KG1 (cell line): Measurements from ENCODE around the gene LRRC17.
"Not testable (repeated sequence)": the region's sequence is repeated elsewhere in the genome, so short reads cannot be mapped to it uniquely, and the experiment has no call there.

Experiments
- DNase-seq: peaks from one replicate; lab custom pipeline; 2025; lab: John Stamatoyannopoulos, UW

The LRRC17 gene

DNA sequence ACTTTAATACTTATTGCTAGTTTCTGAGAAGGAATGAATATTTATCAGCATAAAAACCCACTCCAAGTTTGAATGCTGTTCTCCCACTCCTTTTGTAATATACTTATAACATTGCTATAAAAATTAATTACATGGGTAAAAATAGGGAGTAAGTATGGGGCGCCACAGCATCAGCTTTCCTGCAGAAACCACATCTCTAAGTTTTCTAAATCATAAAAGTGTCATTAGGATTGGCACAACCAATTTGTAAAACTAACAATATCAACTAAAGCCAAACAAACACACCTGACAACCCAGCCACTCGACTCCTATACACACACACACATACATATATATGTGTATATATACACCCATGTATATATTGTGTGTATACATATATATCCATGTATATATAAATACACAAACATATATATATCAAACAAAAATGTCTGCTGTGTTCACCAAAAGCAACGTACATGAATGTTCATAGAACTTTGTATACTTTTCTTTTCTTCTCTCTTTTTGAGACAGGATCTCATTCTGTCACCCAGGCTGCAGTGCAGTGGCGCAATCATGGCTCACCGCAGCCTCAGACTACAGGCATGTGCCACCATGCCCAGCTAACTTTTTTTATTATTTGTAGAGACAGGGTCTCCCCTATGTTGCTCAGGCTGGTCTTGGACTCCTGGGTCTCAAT lies 14.8 kb upstream of the LRRC17 start:
- no peak for DNase-seq

DNA sequence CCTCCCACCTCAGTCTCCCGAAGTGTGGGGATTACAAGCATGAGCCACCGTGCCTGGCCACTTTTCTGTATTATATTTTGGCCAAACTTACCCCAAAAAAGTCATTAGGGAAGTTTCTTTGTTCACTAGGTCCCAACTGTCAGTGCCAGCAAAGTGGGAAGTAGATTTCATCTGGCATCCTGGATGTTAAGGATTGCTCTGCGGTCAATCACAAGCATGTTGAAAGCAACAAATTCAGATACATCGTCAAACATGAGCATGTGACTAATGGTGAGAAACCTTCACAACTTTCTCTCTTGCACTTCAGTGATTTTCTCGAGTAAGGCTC lies 14.3 kb upstream of the LRRC17 start:
- DNase-seq = no peak

DNA sequence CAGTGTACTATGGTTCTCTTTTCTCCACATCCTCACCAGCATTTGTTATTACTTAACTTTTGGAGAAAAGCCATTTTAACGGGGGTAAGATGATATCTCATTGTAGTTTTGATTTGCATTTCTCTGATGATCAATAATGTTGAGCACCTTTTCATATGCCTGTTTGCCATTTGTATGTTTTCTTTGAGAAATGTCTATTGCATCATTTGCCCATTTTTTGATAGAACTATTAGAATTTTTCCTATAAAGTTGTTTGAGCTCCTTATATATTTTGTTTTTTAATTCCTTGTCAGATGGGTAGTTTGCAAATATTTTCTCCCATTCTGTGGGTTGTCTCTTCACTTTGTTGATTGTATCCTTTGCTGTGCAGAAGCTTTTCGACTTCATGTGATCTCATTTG lies 10.7 kb upstream of the LRRC17 start:
- not testable (repeated sequence) for DNase-seq

GRCh38 chr7:102903576-102903975 lies 9.2 kb upstream of the LRRC17 start:
- not testable (repeated sequence) for DNase-seq

DNA sequence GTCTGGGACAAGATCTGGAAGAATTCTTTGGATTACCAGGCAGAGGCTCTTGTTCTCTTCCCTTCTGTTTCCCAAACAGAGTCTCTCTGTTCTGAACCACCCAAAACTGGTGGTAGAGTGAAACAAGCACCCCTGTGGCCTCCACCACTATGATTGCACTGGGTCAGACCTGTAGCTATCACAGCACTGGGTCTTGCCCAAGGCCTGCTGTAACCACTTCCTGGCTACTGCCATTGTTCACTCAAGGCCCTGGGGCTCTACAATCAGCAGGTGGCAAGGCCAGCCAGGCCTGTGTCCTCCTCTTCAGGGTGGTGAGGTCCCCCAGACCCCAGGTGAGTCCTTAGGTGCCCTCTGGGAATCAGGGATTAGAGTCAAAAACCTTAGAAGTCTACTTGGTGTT lies 4.1 kb upstream of the LRRC17 start:
- DNase-seq = no peak

DNA sequence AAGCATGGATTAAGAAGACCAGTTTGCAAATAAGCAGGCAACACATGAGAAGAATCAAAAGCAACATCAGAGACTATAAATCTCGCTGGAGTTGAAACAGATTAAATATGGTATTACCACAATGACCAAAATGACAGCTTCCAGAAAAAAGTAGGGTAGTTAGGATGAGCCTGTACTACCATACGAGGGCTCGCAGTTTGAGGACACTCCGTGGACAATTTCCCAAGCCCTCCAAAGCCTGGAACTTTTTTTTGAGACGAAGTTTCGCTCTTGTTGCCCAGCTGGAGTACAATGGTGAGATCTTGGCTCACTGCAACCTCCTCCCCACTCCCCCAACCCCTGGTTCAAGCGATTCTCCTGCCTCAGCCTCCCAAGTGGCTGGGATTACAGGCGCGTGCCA lies 1.0 kb downstream of the LRRC17 start:
- no peak for DNase-seq

GRCh38 chr7:102914585-102914984 lies 1.8 kb downstream of the LRRC17 start:
- no peak for DNase-seq

GRCh38 chr7:102916426-102916825 lies 3.6 kb downstream of the LRRC17 start:
- no peak for DNase-seq

DNA sequence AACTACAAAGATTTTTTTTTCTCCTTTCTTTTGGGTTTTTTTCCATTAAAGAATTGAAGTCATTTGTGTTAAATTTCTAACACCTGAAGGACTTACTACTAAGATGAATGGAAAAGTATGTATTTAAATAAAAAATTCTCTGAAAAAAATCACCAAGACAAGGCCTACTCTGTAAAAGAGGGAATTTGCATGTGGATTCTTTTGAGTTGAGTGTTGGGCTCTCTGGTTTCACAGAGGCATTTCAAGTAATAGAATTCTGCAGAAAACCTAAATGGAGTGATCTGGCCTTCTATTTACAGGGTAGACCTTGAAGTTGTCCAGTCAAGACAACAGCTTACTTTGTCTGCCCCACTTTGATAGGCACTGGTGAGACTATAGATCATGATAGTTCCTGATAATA lies 4.1 kb downstream of the LRRC17 start:
- no peak for DNase-seq

DNA sequence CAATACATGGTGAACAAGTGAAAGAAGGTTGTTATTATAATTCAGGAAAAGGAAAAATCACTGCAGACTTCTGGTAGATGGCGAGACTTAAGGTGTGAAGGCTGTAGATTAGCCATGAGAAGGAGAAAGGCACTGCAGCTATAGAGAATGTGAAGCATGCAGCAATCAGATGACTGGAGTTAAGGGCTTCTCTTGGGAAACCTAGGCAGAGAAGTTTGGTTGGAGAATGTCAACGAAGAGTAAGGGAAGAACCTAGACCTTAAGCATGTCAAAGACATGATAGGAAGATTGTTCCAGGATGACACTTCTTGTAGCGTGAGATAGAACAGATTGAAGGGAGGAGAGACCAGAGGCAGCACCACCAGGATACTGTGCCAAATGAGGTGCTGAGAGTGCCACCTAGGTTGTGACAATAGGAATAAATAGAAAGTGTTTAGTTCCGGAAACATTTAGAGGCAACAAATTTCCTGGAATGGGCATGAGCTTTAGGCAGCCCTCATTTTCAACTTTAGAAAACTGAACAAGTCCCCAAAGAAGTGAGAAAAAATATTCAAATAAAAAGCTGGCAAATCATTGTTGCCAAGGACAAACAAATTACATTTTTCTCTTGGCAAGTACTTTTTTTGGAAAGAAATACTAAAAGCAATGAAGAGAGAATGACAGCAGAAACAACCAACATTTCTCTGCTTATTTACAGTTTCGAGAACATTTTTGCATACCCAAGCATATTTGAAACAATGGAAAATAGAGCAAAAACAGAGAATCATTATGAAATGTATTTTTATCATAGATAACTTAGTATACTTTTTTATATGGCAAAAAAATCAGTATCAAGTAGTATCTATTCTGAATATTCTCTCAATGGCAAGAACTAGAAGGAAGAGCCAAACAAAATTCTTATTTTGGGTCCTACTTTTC lies 4.9 kb downstream of the LRRC17 start:
- DNase-seq = no peak

DNA sequence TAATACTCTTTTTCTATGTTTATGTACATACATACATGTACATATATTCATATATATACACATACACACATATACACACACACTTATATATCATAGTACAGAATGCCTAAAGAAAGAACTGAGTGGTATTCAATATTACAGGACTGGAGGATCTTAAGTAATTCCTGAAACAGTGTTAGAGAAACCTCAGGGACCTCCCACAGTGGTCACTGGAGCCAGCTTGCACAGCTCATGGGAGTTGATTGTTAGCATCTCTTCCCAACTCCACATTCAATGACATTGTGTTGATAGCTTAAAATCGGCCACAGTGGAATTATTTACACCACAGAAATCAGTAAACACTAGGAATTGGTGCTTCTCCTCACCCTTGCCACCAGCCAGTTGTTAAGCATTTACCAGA lies 6.0 kb downstream of the LRRC17 start:
- no peak for DNase-seq

DNA sequence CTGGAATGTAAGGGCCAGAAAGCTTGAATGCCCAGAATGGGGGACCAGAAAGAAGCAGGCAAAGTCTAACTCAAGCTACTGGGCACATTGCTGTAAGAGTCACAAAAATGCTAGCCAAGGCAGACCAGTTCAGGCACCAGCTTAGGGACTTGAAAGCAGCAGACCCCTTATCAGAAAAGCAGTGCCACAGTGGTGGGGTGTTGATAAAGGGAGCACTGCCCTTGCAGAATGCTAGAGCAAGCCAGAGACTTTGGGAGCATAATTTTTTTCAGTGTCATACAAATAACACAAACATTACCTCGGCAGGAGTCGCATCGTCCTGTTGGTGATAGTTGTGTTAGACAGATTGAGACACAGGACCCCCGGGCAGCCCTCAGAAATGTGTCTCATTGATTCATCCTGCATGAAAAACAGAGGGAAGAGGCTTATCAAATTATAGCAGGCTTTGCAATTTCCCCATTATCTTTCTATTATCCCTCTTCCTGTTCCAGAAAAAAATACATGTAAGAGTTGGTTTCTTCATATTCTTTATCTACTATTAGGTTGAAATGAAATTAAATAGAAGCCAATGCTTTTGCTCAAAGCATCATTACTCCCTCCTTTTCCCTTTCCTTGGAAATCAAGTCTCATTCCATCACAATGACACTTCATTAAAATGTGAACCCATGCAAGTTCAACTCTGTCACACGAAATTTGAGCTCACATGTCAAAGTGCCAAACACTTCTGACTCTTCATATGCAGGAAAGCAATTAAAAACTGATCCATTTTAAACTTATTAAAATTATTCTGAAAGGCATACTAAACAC lies 13.4 kb downstream of the LRRC17 start:
- no peak for DNase-seq

DNA sequence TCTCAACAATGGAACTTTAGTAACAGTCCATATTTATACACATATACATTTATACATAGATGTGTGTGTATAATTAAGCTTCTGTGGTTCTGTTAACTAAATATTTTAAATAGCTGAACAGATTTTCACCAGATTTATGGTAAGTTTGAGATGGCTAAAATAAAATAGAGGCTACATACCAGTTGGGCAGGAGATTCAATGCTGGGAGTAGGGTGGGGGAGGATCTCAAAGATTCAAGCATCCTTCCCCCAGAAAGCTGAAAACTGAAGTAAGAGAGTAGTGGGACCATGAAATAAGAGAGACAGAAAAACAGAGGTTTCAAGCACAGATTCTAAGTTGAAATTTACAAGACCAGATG lies 14.0 kb downstream of the LRRC17 start:
- DNase-seq = no peak

GRCh38 chr7:102927312-102927933 lies 14.6 kb downstream of the LRRC17 start:
- DNase-seq = no peak

DNA sequence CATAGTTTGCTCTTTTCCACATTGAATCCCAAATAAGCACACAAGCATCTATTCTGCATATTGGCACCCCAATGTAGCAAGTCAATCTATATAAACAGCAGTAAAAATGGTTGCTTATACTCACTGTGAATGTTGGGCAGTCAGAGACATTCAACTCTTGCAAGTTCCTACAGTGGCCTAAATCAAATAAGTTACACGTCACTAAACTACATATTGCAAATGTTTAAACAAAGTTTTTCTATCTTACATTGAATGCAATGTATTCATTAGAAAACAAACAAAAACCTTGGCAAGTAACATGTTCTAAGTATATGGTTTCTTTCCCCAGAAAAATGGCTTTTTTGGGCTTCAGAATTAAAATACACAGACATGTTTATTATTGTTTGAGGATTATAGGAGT lies 19.0 kb downstream of the LRRC17 start:
- no peak for DNase-seq

DNA sequence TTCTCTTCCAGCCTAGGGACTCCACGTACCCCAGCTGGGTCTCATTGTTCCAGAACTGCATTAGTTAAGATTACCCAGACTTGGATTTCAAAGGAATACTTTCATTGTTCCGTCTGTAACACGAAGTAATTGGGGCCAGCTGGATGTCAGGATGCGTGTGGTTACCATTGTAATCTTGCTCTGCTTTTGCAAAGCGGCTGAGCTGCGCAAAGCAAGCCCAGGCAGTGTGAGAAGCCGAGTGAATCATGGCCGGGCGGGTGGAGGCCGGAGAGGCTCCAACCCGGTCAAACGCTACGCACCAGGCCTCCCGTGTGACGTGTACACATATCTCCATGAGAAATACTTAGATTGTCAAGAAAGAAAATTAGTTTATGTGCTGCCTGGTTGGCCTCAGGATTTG lies 21.0 kb downstream of the LRRC17 start:
- DNase-seq = no peak

DNA sequence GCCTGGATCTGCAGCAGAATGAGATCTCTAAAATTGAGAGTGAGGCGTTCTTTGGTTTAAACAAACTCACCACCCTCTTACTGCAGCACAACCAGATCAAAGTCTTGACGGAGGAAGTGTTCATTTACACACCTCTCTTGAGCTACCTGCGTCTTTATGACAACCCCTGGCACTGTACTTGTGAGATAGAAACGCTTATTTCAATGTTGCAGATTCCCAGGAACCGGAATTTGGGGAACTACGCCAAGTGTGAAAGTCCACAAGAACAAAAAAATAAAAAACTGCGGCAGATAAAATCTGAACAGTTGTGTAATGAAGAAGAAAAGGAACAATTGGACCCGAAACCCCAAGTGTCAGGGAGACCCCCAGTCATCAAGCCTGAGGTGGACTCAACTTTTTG lies 21.4 kb downstream of the LRRC17 start:
- DNase-seq = no peak

DNA sequence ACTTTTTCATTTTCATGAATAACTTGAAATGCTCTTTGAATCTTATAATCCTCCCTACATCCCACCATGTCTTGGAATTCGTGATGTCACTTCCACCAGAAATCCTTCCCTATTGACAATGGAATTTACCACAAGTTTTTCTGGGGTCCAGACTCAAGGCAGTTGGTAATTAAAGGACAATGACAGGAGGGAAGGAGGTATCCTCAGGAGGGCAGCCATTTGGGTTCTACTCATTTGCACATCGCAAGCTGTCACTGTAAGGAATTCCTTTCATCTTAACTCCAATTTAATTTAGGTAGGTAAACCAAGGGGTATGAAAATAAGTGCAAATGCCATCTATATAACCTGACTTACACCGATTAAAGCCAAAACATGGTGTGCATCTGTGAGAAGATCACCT lies 21.9 kb downstream of the LRRC17 start:
- DNase-seq = no peak

GRCh38 chr7:102935450-102936115 lies 22.8 kb downstream of the LRRC17 start:
- DNase-seq = no peak

DNA sequence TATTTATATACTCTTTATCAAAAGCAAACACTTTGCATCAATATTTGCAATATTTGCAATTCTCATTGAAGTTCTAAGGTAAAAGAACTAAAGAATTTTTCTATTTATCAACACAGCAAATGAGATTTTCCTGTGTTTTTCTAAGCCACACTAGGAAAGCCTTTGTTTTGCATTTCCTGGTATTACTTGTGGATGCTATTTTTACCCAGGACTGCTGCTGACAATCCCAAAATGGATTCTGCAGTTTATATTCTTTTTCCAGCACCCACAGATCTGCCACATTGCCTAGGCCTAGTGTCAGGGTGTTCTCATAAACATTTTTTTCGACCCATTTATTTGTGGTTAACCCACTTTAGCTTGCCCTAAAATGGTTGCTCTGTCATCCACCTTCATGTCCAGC lies 25.9 kb downstream of the LRRC17 start:
- DNase-seq = no peak

- no peak for DNase-seq
Observed at GRCh38 chr7:102942181-102942866, 29.5 kb downstream of the LRRC17 start.
